GM18502 (cell line): ENCODE measurements around the gene IL5.

Experiments used
- ATAC-seq: cut with Tn5 transposase; IDR thresholded peaks from one replicate; pipeline ENCODE4 v1.9.1; 2021; ENCODE audit warnings: mild to moderate bottlenecking; ENCODE audit not compliant: unreplicated experiment, poor library complexity

The IL5 gene

DNA sequence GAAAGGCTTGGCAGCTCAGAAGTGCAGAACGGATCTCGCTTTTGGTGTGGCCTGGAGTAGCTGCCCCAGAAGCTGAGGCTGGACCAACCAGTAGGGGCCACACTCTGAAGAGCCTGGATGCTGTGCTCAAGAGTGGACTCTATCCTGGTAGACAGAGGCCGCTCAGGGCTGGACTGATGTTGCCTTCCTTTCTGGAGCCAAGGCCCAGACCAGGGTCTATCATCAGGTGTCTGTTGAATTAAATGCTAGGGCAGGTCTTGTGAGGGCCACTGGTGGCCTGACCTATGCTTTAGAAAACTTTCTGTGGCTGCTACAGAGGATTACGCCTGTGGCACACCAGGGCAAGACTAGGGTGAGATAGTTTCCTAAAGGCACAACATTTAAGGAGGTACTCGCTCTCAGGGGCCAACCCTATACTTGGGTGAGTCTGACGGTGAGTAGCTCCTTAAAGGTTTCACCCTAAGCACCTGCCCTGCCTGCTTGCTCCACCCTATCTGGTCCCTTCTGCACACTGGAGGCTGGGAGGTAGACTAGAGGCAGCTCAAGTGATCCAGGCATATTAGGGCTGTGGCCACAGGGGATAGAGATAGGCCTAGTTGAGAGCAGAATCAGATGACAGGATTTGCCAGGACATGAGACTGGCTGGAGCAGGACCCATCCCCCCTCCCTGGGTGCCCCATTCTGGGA, 42.9 kb downstream of the IL5 start:
- no peak for ATAC-seq

DNA sequence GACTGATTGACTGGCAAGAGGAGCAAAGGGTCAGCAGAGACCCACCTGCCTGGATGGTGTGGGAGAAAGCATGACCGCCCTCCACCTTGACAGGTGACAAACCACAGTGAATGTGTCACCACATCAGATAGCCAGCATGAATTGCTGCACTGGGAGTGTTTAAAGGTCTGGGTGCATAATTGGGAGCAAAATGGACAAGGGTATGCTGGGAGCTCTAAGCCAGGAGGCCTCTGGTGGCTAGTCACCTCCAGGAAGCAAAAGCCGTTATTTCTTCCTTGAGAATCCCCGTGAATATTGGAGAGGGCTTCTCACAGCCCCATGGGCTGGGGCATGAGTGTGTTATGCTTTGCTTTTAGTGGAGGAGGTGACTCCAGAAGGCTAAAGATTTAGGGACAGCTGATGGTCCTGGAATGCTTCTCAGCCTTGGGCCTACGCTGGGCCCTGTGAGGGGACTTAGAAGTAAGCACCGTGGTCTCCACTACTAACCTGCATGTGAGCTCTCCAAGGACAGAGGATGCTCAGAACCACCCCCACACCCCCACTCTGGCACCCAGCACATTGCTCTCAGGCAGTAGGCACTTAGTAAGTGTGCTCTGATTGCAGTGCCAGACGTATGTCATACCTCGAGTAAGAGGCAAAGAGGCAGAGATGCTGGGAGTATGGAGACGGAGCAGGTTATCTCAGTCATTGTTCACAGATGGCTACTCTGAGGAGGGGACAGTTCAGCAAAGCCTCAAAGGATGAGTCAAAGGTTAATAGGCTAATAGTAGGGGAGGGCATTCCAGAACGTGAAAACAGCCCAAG, 43.7 kb downstream of the IL5 start:
- no peak for ATAC-seq

DNA sequence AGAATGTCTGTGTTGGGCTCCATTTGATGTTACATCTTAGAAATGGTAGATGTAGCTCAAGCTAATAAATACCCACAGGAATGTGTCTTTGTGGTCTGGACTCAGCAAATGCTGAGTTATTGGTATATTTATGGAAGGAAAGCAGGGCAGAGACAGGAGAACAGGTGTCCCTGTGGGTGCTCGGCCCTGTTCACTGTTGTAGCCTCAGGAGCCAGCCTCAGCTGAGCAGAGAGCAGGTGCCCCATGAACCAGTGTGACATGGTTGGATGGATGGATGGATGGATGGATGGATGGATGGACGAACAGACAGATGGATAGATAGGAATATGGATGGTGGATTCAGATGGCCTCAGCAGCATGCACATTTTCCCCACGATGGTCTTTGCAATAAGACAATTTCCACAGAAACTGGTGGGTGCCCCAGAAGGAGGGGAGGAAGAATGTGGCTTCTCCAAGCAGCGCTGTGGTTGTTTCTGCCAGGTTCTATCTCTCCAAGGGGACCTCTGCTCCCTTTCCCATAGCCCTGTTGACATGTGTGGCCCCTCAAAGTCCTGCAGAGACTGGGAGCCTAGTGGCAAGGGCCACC, 44.5 kb downstream of the IL5 start:
- no peak for ATAC-seq

DNA sequence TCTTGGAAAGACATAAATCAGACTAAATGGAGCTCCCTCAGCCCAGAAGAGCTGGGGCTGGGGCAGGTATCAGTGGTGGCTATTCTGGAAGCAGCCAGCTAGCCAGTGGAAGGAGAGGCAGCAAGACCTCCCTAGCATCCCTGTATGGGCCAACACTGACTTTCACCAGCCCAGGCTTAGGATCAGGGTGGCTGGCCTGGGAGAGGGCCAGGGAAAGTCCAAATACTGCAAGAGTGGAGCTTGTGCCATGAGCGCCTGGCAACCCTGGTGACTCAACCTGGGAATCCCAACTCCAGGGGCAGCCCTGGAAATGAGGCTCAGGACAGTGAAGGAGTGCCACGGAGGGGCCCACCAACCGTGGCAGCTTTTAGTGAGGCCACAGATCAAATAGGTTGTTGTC, 45.2 kb downstream of the IL5 start:
- no peak for ATAC-seq

DNA sequence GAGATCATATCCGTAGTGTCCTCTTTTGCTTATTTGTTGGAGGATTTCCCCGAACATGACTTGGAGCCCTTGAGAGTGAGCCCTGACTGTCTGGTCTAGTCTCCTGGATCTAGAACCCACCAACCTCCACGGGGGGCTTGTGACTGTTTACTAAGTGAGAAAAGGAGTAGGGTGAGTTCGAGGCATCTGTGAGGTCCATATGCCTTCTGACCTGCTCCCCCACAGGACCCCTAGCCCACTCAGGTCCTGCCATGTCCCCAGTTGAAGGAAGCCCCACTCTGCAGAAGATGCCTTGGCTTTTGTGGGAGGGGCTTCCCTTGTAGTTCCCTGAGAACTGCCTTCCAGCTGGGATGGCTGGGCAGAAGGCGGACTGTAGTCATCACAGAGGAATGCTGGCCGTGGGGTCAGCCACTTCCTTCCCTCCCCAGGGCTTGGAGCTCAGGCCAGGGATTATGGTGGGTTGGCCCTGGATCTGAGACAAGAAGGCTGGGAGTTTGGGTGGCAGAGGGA, 45.8 kb downstream of the IL5 start:
- ATAC-seq: no peak

DNA sequence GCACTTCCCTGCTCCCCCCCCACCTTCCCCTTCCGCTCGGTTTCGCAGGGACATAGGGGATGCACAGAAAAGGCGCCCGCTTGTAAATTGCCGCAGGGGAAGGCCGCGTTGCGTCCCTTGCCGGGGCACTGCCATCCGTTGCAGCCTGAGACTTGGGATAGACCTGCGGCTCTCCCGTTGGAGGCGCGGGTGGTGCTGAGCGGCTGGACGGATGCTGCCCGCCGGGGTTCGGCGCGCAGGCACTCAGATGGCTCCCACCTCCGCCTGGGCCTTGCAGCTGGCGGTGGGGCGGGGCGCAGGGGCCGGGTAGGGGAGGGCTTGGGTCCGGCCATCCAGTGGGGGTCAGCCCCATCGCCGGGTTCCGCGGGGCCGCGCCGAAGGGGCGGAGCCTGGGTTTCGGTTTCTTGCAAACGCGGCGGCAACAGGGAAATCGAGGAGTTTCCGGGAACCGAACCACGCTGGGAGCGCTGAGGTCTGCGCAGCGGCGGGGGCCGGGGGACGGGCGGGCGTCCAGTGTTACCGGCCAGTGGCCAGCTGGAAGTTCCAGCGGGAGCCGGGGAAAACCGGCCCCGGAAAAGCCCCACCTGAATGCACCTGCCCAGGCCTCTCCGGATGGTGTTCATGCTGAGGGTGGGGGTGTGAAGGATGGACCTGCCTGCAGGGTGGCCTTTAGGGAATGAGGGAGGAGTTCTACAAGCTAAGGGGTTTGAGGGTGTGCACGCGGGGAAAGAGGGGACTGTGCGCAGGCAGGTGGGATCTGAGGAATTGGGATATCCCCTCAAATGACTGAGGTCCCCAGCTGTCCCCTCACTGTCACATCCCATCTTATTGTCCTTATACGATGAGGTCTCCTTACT, 46.5 kb downstream of the IL5 start:
- ATAC-seq: peak; percentile 49

GRCh38 chr5:132496191-132496630, 47.1 kb downstream of the IL5 start:
- ATAC-seq: peak; percentile 48

GRCh38 chr5:132495667-132496190, 47.6 kb downstream of the IL5 start:
- peak; percentile 37 for ATAC-seq

- no peak for ATAC-seq
Measured at GRCh38 chr5:132493821-132494220, 49.5 kb downstream of the IL5 start.

GRCh38 chr5:132493241-132493640, 50.1 kb downstream of the IL5 start:
- ATAC-seq: no peak

DNA sequence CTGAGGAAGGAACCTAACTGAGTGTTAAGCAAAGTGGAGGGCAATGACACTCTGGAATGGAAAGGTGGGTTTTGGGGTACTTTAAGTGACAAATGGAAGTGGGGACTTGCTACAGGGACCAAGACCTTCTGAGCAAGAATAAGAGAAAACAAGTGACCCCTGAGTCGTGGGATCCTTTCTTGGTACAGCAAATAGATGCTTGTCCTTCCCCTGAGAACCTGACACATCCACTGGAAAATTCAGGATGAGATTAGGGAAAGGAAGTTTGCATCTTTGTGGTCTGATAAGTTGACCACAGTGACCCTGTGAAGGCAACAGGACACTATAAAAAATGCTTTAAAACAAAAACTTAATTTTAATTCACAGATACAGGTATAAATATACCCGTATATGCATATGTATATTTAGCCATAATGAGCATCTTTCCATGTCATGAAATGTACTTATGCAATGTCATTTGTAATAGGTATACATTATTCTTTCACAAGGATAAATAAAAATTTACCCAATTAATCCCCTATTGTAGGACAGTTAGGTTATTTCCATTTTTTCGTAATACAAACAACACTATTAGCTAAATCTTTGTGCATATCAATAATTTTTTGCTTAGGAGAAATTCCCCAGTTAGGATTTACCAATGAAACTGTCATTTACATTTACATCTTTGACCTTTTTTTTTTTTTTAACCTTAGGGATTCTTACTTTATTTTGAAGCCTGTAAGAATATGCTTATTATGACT, 50.8 kb downstream of the IL5 start:
- ATAC-seq: no peak
